ENCODE data around the gene RERG.

Gene RERG

DNA sequence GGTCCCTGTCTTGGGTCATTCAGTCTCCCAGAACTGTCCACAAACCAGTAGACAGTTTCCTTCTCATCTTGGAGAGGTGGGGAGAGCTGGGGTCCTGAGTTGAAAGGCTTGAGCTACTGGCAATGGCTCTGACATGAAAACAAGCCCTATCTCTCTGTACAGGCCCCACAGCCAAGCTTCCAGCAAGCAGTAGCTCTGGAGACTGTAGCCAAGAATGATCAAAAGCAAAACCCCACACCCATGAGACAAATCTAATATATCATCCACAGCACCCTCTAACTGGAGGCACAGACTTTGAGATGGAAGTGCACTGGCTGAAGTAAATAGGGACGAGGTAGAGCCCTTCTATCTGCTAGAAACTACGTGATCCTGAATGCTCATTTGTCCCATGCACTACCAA lies 40.9 kb downstream of the RERG start:
- H3K4me3 ChIP-seq (ENCODE audit: low read depth, low read length) = no peak overlapping the region
- POLR2A ChIA-PET = no interaction called here
- TF ChIP-seq, protein P1, sequence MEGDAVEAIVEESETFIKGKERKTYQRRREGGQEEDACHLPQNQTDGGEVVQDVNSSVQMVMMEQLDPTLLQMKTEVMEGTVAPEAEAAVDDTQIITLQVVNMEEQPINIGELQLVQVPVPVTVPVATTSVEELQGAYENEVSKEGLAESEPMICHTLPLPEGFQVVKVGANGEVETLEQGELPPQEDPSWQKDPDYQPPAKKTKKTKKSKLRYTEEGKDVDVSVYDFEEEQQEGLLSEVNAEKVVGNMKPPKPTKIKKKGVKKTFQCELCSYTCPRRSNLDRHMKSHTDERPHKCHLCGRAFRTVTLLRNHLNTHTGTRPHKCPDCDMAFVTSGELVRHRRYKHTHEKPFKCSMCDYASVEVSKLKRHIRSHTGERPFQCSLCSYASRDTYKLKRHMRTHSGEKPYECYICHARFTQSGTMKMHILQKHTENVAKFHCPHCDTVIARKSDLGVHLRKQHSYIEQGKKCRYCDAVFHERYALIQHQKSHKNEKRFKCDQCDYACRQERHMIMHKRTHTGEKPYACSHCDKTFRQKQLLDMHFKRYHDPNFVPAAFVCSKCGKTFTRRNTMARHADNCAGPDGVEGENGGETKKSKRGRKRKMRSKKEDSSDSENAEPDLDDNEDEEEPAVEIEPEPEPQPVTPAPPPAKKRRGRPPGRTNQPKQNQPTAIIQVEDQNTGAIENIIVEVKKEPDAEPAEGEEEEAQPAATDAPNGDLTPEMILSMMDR (IDR thresholded peaks at IDR 0.05; ENCODE audit: insufficient read depth, low read length, missing control alignments) = no peak
- DNase-seq (ENCODE audit: low read depth, low spot score) = no peak
- CTCF ChIA-PET = interaction anchor here (0.8 to 1.9 kb wide), 4 partner anchors 30 to 90 kb away, joined by 3 to 10 read pairs (median 3); partner anchors contain the start of gene RERG

DNA sequence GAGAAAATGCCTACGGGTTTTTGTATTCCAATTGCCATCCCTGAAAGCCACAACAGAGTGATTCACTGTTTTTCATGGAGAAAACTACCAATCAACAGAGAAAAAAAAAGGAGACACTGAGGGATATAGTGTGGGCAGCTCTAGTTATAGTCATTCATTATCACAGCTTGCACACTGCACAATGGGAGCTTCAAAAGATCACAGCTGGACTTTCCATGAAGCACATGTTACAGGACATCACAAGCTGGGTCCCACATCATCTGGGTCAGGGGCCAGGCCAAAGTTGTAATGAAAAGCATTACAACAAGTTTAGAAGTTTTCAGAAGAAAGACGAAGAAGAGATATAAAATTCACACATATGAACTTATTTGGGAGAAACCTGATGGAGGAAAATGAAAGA lies 41.5 kb downstream of the RERG start:
- DNase-seq (ENCODE audit: low read depth, low spot score) = no peak
- TF ChIP-seq, protein P1 (IDR thresholded peaks at IDR 0.05; ENCODE audit: insufficient read depth, low read length, missing control alignments) = no peak
- ChIA-PET POLR2A (no interaction called here), CTCF (interaction anchor here (0.8 to 1.9 kb wide), 4 partner anchors 31 to 90 kb away, joined by 3 to 10 read pairs (median 3); partner anchors contain the start of gene RERG)
- no peak overlapping the region for H3K4me3 ChIP-seq (ENCODE audit: low read depth, low read length)

DNA sequence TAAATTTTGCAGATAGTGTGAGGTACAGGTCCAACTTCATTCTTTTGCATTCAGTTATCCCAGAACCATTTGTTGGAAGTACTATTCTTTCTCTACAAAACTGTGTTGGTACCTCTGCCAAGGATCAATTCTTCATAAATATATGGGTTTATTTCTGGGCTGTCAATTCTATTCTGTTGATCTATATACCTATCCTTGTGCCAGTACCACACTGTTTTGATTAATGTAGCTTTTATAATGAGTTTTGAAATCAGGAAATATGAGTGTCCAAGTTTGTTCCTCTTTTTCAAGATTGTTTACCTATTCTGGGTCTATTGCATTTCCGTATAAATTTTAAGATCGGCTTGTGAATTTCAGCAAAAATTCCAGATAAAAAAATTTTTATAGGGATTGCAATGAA lies 48.1 kb downstream of the RERG start:
- ChIA-PET POLR2A (no interaction called here), CTCF (no interaction called here)
- DNase-seq (ENCODE audit: low read depth, low spot score) = no peak
- TF ChIP-seq, protein P1 (IDR thresholded peaks at IDR 0.05; ENCODE audit: insufficient read depth, low read length, missing control alignments) = no peak
- H3K4me3 ChIP-seq (ENCODE audit: low read depth, low read length) = no peak overlapping the region

DNA sequence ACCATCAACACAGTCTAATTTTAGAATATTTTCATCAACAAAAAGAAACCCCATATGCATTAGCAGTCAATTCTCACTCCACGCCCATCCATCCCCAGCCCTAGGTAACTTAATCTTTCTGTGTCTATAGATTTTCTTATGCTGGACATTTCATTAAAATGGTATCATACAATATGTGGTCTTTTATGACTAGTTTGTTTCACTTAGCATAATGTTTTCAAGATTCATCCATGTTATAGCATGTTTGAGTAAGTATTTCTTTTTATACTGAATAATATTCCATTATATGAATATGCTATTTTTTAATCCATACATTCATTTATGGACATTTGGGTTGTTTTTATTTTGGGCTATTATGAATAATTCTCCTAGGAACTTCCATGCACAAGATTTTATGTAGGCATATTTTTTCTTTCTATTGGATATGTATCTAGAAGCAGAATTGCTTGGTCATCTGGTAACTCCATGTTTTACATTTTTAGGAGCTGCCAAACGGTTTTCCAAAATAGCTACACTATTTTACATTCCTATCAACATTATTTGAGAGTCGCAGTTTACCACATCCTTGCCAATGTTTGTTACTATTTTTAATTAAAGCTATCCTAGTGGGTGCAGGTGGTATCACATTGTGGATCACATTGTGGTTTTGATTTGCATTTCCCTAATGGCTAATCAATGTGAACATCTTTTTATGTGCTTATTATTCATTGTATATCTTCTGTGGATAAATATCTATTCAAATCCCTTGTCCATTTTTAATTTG lies 49.0 kb downstream of the RERG start:
- H3K4me3 ChIP-seq (ENCODE audit: low read depth, low read length) = no peak overlapping the region
- POLR2A ChIA-PET = no interaction called here
- no peak for DNase-seq (ENCODE audit: low read depth, low spot score)
- TF ChIP-seq, protein P1 (IDR thresholded peaks at IDR 0.05; ENCODE audit: insufficient read depth, low read length, missing control alignments) = no peak
- CTCF ChIA-PET = no interaction called here

DNA sequence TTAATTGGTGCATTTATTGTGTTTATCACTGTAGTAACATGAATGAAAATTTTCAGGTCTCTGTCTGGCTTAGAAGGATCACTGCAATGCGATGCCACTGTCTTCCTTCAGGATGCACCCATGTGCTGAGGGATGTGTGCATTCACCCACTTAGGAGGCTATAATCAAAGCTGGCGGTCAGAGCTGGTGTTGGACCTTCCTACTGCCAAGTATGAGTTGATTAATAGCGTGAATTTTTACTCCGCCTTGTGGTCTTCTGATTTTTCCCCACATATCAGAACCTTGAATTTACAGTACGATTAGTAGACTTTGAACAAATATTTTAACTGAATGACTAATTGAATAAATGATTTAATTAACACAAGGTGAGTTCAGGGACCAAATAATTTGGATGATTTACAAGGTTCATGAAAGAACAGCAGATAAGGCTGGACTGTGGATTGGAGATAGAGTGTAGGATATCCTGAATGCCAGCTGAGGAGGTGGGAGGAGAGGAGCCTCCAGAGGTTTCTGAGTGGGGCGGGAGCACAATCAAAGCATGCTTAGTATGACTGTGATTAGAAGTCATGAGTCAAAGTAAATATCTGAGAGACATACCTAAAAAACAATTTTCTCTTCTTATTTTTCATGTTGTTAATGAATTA lies 50.1 kb downstream of the RERG start:
- DNase-seq (ENCODE audit: low read depth, low spot score) = no peak
- ChIA-PET POLR2A (no interaction called here), CTCF (no interaction called here)
- no peak overlapping the region for H3K4me3 ChIP-seq (ENCODE audit: low read depth, low read length)
- TF ChIP-seq, protein P1 (IDR thresholded peaks at IDR 0.05; ENCODE audit: insufficient read depth, low read length, missing control alignments) = no peak

DNA sequence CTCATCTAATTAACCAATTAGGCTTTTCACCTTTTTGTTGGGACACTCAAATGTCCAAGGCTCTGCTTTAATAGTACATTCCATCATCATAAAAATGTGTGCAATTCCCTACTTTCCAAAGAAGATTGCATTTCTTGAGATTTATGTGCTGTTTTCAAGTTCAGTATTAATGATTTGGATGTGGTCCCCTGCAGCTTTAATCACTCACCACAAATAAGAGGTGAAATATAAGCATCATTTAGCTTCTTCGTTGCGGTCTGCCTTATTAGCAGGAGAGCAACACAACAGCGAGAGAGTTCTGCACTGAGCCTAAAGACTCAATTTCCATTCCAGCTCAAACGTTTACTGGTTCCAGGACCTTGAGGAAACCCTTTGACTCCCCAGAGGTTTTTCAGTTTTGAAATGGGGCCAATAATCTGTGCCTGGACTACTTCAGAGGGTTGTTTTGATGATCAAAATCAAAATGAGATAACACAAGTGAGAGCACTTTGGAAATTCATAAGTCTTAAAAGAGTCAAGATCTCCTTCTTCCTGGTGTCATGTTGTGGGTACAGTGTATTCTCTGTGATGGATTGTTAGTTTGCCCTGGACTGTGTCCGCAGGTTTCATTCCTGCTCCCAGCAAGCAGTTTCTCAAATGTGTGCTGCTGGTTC lies 53.1 kb downstream of the RERG start:
- CTCF ChIA-PET = no interaction called here
- POLR2A ChIA-PET = no interaction called here

More for the DNA sequence above, 53.1 kb downstream of the RERG start:
- no peak overlapping the region for H3K4me3 ChIP-seq (ENCODE audit: low read depth, low read length)
- TF ChIP-seq, protein P1 (IDR thresholded peaks at IDR 0.05; ENCODE audit: insufficient read depth, low read length, missing control alignments) = no peak
- no peak for DNase-seq (ENCODE audit: low read depth, low spot score)

All from AG04449 (cell line).